ENCODE measurements around the gene SLC4A1. TPM values are rescaled to one million over a fixed set of nuclear protein-coding genes. Genes with fewer than 3 reads are reported as not detected.

The SLC4A1 gene
- total RNA-seq, 1 donor from 2014 or later = 0.13 TPM

- no peak overlapping the region for H3K4me3 Mint-ChIP-seq
These were observed 4.5 kb upstream of the SLC4A1 start for GRCh38 chr17:44272321-44272951.

GRCh38 chr17:44269535-44270240, 1.8 kb upstream of the SLC4A1 start:
- ChIA-PET CTCF (no interaction called here), POLR2A (interaction anchor here (0.6 kb wide), 1 partner anchor 51 kb away, joined by 10 read pairs; no protein-coding TSS in a partner anchor)
- H3K27ac Mint-ChIP-seq = no peak overlapping the region
- H3K27me3 Mint-ChIP-seq = peaks cover 16% of the 10 kb centered on the region
- ATAC-seq (ENCODE audit: low read depth) (no peak), DNase-seq (no peak)
- no peaks in the 10 kb centered on the region for H3K9me3 Mint-ChIP-seq
- H3K36me3 Mint-ChIP-seq (ENCODE audit: low read depth) = no peaks in the 10 kb centered on the region
- TF ChIP-seq CTCF (IDR thresholded peaks at IDR 0.05) = no peak
- no peak overlapping the region for H3K4me3 Mint-ChIP-seq
- H3K4me1 Mint-ChIP-seq = no peaks in the 10 kb centered on the region
- intact Hi-C loops (cut with micrococcal nuclease) = no loop called here

More at GRCh38 chr17:44272321-44272951, 4.5 kb upstream of the SLC4A1 start:
- no peak for TF ChIP-seq CTCF (IDR thresholded peaks at IDR 0.05)
- Mint-ChIP-seq H3K27me3 (peaks cover 21% of the 10 kb centered on the region), H3K27ac (no peak overlapping the region), H3K36me3 (ENCODE audit: low read depth) (no peaks in the 10 kb centered on the region), H3K4me1 (no peaks in the 10 kb centered on the region), H3K9me3 (no peaks in the 10 kb centered on the region)
- ChIA-PET POLR2A (no interaction called here), CTCF (no interaction called here)
- no peak for DNase-seq
- intact Hi-C loops (cut with micrococcal nuclease) = no loop called here
- no peak for ATAC-seq (ENCODE audit: low read depth)

- H3K36me3 Mint-ChIP-seq (ENCODE audit: low read depth) = no peaks in the 10 kb centered on the region
- no peak overlapping the region for H3K4me3 Mint-ChIP-seq
- TF ChIP-seq CTCF (IDR thresholded peaks at IDR 0.05) = no peak
- intact Hi-C loops (cut with micrococcal nuclease) = no loop called here
- no peaks in the 10 kb centered on the region for H3K4me1 Mint-ChIP-seq
- CTCF ChIA-PET = no interaction called here
- ATAC-seq (ENCODE audit: low read depth) = no peak
- DNase-seq = no peak
- peaks cover 12% of the 10 kb centered on the region for H3K27me3 Mint-ChIP-seq
- POLR2A ChIA-PET = interaction anchor here (0.6 kb wide), 1 partner anchor 199 kb away, joined by 5 read pairs; no protein-coding TSS in a partner anchor
- no peak overlapping the region for H3K27ac Mint-ChIP-seq
- H3K9me3 Mint-ChIP-seq = no peaks in the 10 kb centered on the region
These were observed 987 bp upstream of the SLC4A1 start for GRCh38 chr17:44268709-44269534.

- TF ChIP-seq CTCF (IDR thresholded peaks at IDR 0.05) = no peak
- intact Hi-C loops (cut with micrococcal nuclease) = no loop called here
- DNase-seq (no peak), ATAC-seq (ENCODE audit: low read depth) (no peak)
- Mint-ChIP-seq H3K27me3 (peaks cover 5% of the 10 kb centered on the region), H3K9me3 (no peaks in the 10 kb centered on the region), H3K4me1 (no peaks in the 10 kb centered on the region), H3K36me3 (ENCODE audit: low read depth) (no peaks in the 10 kb centered on the region), H3K4me3 (no peak overlapping the region), H3K27ac (no peak overlapping the region)
- ChIA-PET CTCF (no interaction called here), POLR2A (no interaction called here)
These were observed 825 bp downstream of the SLC4A1 start for GRCh38 chr17:44267165-44267455.

All from activated B cell treated with CpG ODN at 0.5 μM for 24 hours (primary cell).